Measurements from ENCODE around the gene SLCO3A1.

SLCO3A1 gene

DNA sequence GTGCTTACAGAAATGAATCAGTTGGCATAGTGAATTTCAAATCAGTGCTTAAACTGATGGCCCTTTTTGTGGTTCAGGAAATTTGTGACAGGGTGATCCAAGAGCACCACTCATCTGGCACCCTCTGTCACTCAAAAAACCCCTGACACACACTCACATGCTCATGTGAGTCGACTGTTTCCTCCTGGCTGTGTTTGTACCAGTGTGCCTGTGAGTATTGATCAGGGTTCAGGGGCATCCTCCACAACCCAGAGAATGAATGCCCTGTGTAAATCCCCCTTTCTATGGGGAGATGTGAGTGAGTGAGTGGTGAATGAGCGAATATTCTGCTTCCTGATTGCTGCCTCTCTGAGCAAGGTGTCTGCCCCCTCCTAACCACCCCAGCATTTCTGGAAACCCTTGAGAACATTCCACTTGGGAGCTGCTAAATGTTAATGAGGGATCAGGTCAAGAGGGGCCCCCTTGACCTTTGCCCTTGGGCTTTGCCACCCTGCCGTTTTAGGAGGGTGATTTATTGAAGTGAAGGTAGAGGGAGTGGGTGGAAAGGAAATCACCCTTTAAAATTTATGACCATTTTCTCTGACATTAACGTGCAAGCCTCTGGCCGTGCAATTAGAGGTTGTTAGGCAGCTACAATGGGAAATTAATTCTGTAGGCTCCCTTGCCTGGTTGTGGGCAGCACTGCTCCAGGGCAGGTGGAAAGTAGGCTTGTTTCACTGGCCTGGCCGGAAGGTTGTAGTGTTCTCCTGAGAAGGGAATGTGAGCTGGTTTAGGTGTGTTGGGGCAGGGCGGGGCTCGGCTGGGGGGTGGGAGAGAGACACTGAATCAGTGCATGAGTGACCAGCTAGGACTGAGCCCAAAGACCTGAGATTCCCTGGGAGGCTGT lies 87.2 kb downstream of the SLCO3A1 start:
- H3K27ac ChIP-seq: no peak overlapping the region
- no peak for DNase-seq
- TF ChIP-seq, protein P1, sequence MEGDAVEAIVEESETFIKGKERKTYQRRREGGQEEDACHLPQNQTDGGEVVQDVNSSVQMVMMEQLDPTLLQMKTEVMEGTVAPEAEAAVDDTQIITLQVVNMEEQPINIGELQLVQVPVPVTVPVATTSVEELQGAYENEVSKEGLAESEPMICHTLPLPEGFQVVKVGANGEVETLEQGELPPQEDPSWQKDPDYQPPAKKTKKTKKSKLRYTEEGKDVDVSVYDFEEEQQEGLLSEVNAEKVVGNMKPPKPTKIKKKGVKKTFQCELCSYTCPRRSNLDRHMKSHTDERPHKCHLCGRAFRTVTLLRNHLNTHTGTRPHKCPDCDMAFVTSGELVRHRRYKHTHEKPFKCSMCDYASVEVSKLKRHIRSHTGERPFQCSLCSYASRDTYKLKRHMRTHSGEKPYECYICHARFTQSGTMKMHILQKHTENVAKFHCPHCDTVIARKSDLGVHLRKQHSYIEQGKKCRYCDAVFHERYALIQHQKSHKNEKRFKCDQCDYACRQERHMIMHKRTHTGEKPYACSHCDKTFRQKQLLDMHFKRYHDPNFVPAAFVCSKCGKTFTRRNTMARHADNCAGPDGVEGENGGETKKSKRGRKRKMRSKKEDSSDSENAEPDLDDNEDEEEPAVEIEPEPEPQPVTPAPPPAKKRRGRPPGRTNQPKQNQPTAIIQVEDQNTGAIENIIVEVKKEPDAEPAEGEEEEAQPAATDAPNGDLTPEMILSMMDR (IDR thresholded peaks at IDR 0.05; ENCODE audit: low read depth, low read length): no peak

GRCh38 chr15:91941871-91942658 lies 88.6 kb downstream of the SLCO3A1 start:
- no peak overlapping the region for H3K4me3 ChIP-seq (ENCODE audit: low read depth, low read length)
- no peak overlapping the region for H3K27ac ChIP-seq
- TF ChIP-seq, protein P1 (IDR thresholded peaks at IDR 0.05; ENCODE audit: low read depth, low read length): no peak
- DNase-seq: no peak
- H3K9me3 ChIP-seq (ENCODE audit: severe bottlenecking): no peaks in the 10 kb centered on the region
- H3K27me3 ChIP-seq (ENCODE audit: insufficient read depth, low read depth, severe bottlenecking): peaks cover 49% of the 10 kb centered on the region
- H3K36me3 ChIP-seq: no peaks in the 10 kb centered on the region

More for the DNA sequence above, 87.2 kb downstream of the SLCO3A1 start:
- no peaks in the 10 kb centered on the region for H3K36me3 ChIP-seq
- H3K27me3 ChIP-seq (ENCODE audit: insufficient read depth, low read depth, severe bottlenecking): peaks cover 46% of the 10 kb centered on the region
- H3K4me3 ChIP-seq (ENCODE audit: low read depth, low read length): no peak overlapping the region
- H3K9me3 ChIP-seq (ENCODE audit: severe bottlenecking): no peaks in the 10 kb centered on the region

- Histone ChIP-seq H3K36me3 (no peaks in the 10 kb centered on the region), H3K4me3 (ENCODE audit: low read depth, low read length) (no peak overlapping the region), H3K9me3 (ENCODE audit: severe bottlenecking) (no peaks in the 10 kb centered on the region), H3K27me3 (ENCODE audit: insufficient read depth, low read depth, severe bottlenecking) (peaks cover 53% of the 10 kb centered on the region), H3K27ac (no peak overlapping the region)
- no peak for DNase-seq
- TF ChIP-seq, protein P1 (IDR thresholded peaks at IDR 0.05; ENCODE audit: low read depth, low read length): no peak
Observed at GRCh38 chr15:91942720-91943394, 89.3 kb downstream of the SLCO3A1 start.

DNA sequence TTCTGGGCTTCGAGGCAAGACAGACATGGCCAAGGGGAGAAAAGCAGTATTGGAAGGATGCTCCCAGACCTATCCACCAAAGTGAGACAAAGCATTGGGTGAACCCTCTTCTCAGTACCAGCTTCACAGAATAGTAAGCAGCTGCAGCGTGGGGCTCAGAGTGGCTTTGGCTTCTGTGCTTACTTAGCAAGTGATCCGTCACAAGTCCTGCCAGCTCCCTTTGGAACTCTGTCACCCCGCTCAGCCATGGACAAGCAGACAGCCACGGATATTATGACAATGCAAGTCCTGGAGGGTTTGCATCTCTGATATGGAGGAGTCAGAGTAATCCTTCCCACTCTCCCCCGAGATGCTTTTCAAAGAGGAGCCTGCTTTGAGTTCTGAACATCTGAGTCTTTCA lies 90.8 kb downstream of the SLCO3A1 start:
- H3K27me3 ChIP-seq (ENCODE audit: insufficient read depth, low read depth, severe bottlenecking): peaks cover 55% of the 10 kb centered on the region
- TF ChIP-seq, protein P1 (IDR thresholded peaks at IDR 0.05; ENCODE audit: low read depth, low read length): no peak
- H3K27ac ChIP-seq: no peak overlapping the region
- no peaks in the 10 kb centered on the region for H3K36me3 ChIP-seq
- H3K4me3 ChIP-seq (ENCODE audit: low read depth, low read length): no peak overlapping the region
- no peaks in the 10 kb centered on the region for H3K9me3 ChIP-seq (ENCODE audit: severe bottlenecking)
- no peak for DNase-seq

DNA sequence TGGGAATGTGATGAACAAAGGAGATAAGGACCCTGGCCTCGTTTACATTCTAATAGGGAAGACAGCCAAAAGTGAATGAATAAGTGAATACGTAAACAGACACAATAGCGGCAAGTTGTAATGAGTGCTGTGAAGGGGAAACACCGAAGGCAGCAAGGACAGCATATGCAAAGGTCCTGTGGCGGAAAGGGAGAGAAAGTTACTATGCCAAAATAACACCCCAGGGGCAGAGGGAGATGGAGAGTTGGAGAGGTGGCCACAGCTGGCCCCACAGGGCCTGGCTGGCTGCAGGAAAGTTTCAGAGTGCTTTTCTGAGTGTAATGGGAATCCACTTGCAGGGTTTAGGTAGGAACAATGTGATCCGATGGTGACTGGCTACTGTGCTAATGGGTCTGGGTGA lies 91.9 kb downstream of the SLCO3A1 start:
- Histone ChIP-seq H3K27ac (no peak overlapping the region), H3K27me3 (ENCODE audit: insufficient read depth, low read depth, severe bottlenecking) (peaks cover 56% of the 10 kb centered on the region), H3K36me3 (no peaks in the 10 kb centered on the region), H3K9me3 (ENCODE audit: severe bottlenecking) (no peaks in the 10 kb centered on the region), H3K4me3 (ENCODE audit: low read depth, low read length) (no peak overlapping the region)
- no peak for DNase-seq
- TF ChIP-seq, protein P1 (IDR thresholded peaks at IDR 0.05; ENCODE audit: low read depth, low read length): no peak

Measured in WERI-Rb-1 (cell line).